ENCODE results near the gene WDR45B.

GRCh38 chr17:82608816-82609215 lies 39.4 kb downstream of the WDR45B start:
- TF ChIP-seq CTCF (IDR thresholded peaks at IDR 0.05) (no peak), POLR2A (IDR thresholded peaks at IDR 0.05) (no peak)
